ENCODE data around the gene PHLPP1. TPM values are rescaled to one million over a fixed set of nuclear protein-coding genes. Genes with fewer than 3 reads are reported as not detected.

The PHLPP1 gene
- total RNA-seq, 1 donor from 2014 or later: 18.0 TPM

- H3K4me3 Mint-ChIP-seq (ENCODE audit: low read depth): no peak overlapping the region
- H3K27ac Mint-ChIP-seq: no peak overlapping the region
- no peaks in the 10 kb centered on the region for H3K27me3 Mint-ChIP-seq
- TF ChIP-seq CTCF (IDR thresholded peaks at IDR 0.05; ENCODE audit: unreplicated experiment): no peak
- peaks cover 15% of the 10 kb centered on the region for H3K4me1 Mint-ChIP-seq (ENCODE audit: low read depth)
- peaks cover 16% of the 10 kb centered on the region for H3K36me3 Mint-ChIP-seq (ENCODE audit: insufficient read depth)
- peaks cover 3% of the 10 kb centered on the region for H3K9me3 Mint-ChIP-seq (ENCODE audit: low read depth)
- no peak for DNase-seq (ENCODE audit: low spot score, unreplicated experiment)
Measured at GRCh38 chr18:62950246-62950645, 234.9 kb downstream of the PHLPP1 start.

- peaks cover 15% of the 10 kb centered on the region for H3K4me1 Mint-ChIP-seq (ENCODE audit: low read depth)
- no peak overlapping the region for H3K27ac Mint-ChIP-seq
- no peak overlapping the region for H3K4me3 Mint-ChIP-seq (ENCODE audit: low read depth)
- no peaks in the 10 kb centered on the region for H3K27me3 Mint-ChIP-seq
- no peak for TF ChIP-seq CTCF (IDR thresholded peaks at IDR 0.05; ENCODE audit: unreplicated experiment)
- DNase-seq (ENCODE audit: low spot score, unreplicated experiment): no peak
- H3K36me3 Mint-ChIP-seq (ENCODE audit: insufficient read depth): peaks cover 17% of the 10 kb centered on the region
- H3K9me3 Mint-ChIP-seq (ENCODE audit: low read depth): peaks cover 3% of the 10 kb centered on the region
Measured at GRCh38 chr18:62952807-62953206, 237.5 kb downstream of the PHLPP1 start.

- TF ChIP-seq CTCF (IDR thresholded peaks at IDR 0.05; ENCODE audit: unreplicated experiment): no peak
- peaks cover 15% of the 10 kb centered on the region for H3K4me1 Mint-ChIP-seq (ENCODE audit: low read depth)
- DNase-seq (ENCODE audit: low spot score, unreplicated experiment): no peak
- H3K27me3 Mint-ChIP-seq: no peaks in the 10 kb centered on the region
- H3K4me3 Mint-ChIP-seq (ENCODE audit: low read depth): no peak overlapping the region
- H3K9me3 Mint-ChIP-seq (ENCODE audit: low read depth): peaks cover 3% of the 10 kb centered on the region
- H3K36me3 Mint-ChIP-seq (ENCODE audit: insufficient read depth): peaks cover 16% of the 10 kb centered on the region
- no peak overlapping the region for H3K27ac Mint-ChIP-seq
Measured at GRCh38 chr18:62953663-62954062, 238.3 kb downstream of the PHLPP1 start.

GRCh38 chr18:62954366-62954765, 239.0 kb downstream of the PHLPP1 start:
- peaks cover 19% of the 10 kb centered on the region for H3K36me3 Mint-ChIP-seq (ENCODE audit: insufficient read depth)
- no peak for TF ChIP-seq CTCF (IDR thresholded peaks at IDR 0.05; ENCODE audit: unreplicated experiment)
- H3K27me3 Mint-ChIP-seq: no peaks in the 10 kb centered on the region
- H3K4me3 Mint-ChIP-seq (ENCODE audit: low read depth): no peak overlapping the region
- no peak for DNase-seq (ENCODE audit: low spot score, unreplicated experiment)
- H3K27ac Mint-ChIP-seq: no peak overlapping the region
- peaks cover 14% of the 10 kb centered on the region for H3K4me1 Mint-ChIP-seq (ENCODE audit: low read depth)
- H3K9me3 Mint-ChIP-seq (ENCODE audit: low read depth): peaks cover 3% of the 10 kb centered on the region

GRCh38 chr18:62957885-62958472, 242.6 kb downstream of the PHLPP1 start:
- Mint-ChIP-seq H3K4me1 (ENCODE audit: low read depth) (peaks cover 16% of the 10 kb centered on the region), H3K27ac (no peak overlapping the region), H3K36me3 (ENCODE audit: insufficient read depth) (peaks cover 21% of the 10 kb centered on the region), H3K27me3 (no peaks in the 10 kb centered on the region), H3K9me3 (ENCODE audit: low read depth) (peaks cover 5% of the 10 kb centered on the region), H3K4me3 (ENCODE audit: low read depth) (no peak overlapping the region)
- TF ChIP-seq CTCF (IDR thresholded peaks at IDR 0.05; ENCODE audit: unreplicated experiment): peak; percentile 47
- no peak for DNase-seq (ENCODE audit: low spot score, unreplicated experiment)
